HG02884 (cell line): Measurements from ENCODE around the gene LMNA.

Experiments
- ATAC-seq: cut with Tn5 transposase; IDR thresholded peaks from one replicate; pipeline ENCODE4 v1.9.1; 2021; ENCODE audit warnings: mild to moderate bottlenecking, moderate library complexity; ENCODE audit not compliant: unreplicated experiment

LMNA gene

GRCh38 chr1:156081917-156082308, 32.6 kb upstream of the LMNA start:
- no peak for ATAC-seq

GRCh38 chr1:156082309-156083091, 32.0 kb upstream of the LMNA start, which contains the start of gene MEX3A:
MEX3A (minus strand) TSS chr1:156082465; CDS start chr1:156081998, 467 bp downstream.
- ATAC-seq = no peak

- ATAC-seq = no peak
Observed at GRCh38 chr1:156083800-156084790, 30.4 kb upstream of the LMNA start.

GRCh38 chr1:156086256-156086662, 28.3 kb upstream of the LMNA start:
- ATAC-seq = no peak

- ATAC-seq = no peak
Observed at GRCh38 chr1:156089704-156090103, 24.8 kb upstream of the LMNA start.

- ATAC-seq = no peak
Observed at GRCh38 chr1:156090138-156090839, 24.2 kb upstream of the LMNA start.

- ATAC-seq = no peak
Observed at GRCh38 chr1:156090840-156091188, 23.7 kb upstream of the LMNA start.

- no peak for ATAC-seq
Observed at GRCh38 chr1:156091610-156092009, 22.9 kb upstream of the LMNA start.

- no peak for ATAC-seq
Observed at GRCh38 chr1:156095906-156096508, 18.5 kb upstream of the LMNA start.

- peak; percentile 55 for ATAC-seq
Observed at GRCh38 chr1:156096640-156097391, 17.7 kb upstream of the LMNA start.

- ATAC-seq = no peak
Observed at GRCh38 chr1:156097499-156098178, 16.9 kb upstream of the LMNA start.

GRCh38 chr1:156098784-156099183, 15.7 kb upstream of the LMNA start:
- no peak for ATAC-seq

- no peak for ATAC-seq
Observed at GRCh38 chr1:156099282-156099681, 15.2 kb upstream of the LMNA start.

GRCh38 chr1:156100205-156100995, 14.1 kb upstream of the LMNA start:
- ATAC-seq = no peak

GRCh38 chr1:156101880-156102279, 12.6 kb upstream of the LMNA start:
- no peak for ATAC-seq

GRCh38 chr1:156102633-156103511, 11.6 kb upstream of the LMNA start:
- ATAC-seq = no peak

GRCh38 chr1:156103521-156103947, 11.0 kb upstream of the LMNA start:
- no peak for ATAC-seq
